Measurements from ENCODE around the gene TWIST2.

DNA sequence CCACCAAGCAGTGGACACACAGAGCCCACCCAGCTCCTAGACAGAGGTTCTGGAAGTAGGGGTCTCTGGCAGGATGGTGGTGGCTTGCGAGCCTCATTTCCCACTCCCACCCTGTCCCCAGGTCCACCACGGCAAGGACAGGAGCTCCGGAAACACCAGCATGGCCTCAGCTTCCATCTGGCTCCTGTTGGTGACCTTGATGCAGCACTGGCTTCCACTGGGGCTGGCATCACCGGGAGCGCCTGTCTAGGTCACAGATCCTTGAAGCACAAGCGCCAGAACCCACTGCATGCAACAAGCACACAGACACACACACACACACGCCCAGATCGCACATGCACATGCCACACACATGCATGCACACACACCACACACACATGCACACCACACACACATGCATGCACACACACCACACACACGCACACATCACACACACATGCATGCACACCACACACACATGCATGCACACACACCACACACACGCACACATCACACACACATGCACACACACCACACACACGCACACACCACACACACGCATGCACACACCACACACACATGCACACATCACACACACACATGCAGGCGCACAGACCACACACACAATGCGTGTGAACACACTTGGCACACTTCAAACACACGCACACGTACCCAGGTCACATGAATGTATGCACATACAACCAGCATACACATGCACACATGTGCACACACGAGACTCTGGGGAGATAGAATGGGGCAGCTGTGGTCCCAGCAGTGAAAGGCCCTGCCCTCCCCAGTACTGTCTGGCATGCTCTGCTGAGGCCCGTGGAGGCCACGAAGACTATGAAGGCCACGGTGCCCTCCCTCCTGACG is 63.7 kb downstream of the TWIST2 start:
- TF ChIP-seq POLR2AphosphoS5 (IDR thresholded peaks at IDR 0.05; ENCODE audit: low read depth): no peak
- TF ChIP-seq, protein P1, sequence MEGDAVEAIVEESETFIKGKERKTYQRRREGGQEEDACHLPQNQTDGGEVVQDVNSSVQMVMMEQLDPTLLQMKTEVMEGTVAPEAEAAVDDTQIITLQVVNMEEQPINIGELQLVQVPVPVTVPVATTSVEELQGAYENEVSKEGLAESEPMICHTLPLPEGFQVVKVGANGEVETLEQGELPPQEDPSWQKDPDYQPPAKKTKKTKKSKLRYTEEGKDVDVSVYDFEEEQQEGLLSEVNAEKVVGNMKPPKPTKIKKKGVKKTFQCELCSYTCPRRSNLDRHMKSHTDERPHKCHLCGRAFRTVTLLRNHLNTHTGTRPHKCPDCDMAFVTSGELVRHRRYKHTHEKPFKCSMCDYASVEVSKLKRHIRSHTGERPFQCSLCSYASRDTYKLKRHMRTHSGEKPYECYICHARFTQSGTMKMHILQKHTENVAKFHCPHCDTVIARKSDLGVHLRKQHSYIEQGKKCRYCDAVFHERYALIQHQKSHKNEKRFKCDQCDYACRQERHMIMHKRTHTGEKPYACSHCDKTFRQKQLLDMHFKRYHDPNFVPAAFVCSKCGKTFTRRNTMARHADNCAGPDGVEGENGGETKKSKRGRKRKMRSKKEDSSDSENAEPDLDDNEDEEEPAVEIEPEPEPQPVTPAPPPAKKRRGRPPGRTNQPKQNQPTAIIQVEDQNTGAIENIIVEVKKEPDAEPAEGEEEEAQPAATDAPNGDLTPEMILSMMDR (IDR thresholded peaks at IDR 0.05; ENCODE audit: insufficient read depth, low read length): no peak
- TF ChIP-seq, protein P2, sequence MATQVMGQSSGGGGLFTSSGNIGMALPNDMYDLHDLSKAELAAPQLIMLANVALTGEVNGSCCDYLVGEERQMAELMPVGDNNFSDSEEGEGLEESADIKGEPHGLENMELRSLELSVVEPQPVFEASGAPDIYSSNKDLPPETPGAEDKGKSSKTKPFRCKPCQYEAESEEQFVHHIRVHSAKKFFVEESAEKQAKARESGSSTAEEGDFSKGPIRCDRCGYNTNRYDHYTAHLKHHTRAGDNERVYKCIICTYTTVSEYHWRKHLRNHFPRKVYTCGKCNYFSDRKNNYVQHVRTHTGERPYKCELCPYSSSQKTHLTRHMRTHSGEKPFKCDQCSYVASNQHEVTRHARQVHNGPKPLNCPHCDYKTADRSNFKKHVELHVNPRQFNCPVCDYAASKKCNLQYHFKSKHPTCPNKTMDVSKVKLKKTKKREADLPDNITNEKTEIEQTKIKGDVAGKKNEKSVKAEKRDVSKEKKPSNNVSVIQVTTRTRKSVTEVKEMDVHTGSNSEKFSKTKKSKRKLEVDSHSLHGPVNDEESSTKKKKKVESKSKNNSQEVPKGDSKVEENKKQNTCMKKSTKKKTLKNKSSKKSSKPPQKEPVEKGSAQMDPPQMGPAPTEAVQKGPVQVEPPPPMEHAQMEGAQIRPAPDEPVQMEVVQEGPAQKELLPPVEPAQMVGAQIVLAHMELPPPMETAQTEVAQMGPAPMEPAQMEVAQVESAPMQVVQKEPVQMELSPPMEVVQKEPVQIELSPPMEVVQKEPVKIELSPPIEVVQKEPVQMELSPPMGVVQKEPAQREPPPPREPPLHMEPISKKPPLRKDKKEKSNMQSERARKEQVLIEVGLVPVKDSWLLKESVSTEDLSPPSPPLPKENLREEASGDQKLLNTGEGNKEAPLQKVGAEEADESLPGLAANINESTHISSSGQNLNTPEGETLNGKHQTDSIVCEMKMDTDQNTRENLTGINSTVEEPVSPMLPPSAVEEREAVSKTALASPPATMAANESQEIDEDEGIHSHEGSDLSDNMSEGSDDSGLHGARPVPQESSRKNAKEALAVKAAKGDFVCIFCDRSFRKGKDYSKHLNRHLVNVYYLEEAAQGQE (IDR thresholded peaks at IDR 0.05; ENCODE audit: insufficient replicate concordance, low read depth): no peak

All from HL-60 (cell line).